ENCODE measurements around the gene CYP2S1.

Gene CYP2S1

DNA sequence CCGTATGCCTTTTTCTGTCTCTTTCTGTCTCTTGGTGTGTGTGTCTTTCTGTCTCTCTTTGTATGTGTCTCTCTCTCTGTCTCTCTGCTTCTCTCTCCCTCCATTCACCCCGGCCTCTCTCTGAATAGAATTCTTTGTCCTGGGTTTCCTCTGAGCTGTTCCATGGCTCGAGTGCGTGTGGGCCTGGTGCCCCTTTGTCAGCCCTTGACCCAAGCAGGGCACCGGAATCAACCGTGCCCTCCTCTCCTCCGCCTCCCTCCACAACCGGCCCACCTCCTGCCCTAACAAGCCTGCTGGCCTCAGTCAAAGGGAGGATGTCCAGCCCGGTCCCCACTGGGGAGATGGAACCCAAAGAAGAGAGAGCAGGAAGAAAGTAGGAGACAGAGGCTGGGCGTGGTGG is 29.2 kb downstream of the CYP2S1 start:
- no peak for TF ChIP-seq CTCF (IDR thresholded peaks at IDR 0.05)
- no peak for DNase-seq
- H3K4me1 Mint-ChIP-seq = peaks cover 86% of the 10 kb centered on the region
- peaks cover 14% of the 10 kb centered on the region for H3K36me3 Mint-ChIP-seq (ENCODE audit: low read depth)
- H3K4me3 Mint-ChIP-seq = peak overlapping the region; percentile 50
- no peak overlapping the region for H3K27ac Mint-ChIP-seq
- H3K27me3 Mint-ChIP-seq (ENCODE audit: low read depth, poor library complexity) = peaks cover 16% of the 10 kb centered on the region
- H3K9me3 Mint-ChIP-seq = no peaks in the 10 kb centered on the region

DNA sequence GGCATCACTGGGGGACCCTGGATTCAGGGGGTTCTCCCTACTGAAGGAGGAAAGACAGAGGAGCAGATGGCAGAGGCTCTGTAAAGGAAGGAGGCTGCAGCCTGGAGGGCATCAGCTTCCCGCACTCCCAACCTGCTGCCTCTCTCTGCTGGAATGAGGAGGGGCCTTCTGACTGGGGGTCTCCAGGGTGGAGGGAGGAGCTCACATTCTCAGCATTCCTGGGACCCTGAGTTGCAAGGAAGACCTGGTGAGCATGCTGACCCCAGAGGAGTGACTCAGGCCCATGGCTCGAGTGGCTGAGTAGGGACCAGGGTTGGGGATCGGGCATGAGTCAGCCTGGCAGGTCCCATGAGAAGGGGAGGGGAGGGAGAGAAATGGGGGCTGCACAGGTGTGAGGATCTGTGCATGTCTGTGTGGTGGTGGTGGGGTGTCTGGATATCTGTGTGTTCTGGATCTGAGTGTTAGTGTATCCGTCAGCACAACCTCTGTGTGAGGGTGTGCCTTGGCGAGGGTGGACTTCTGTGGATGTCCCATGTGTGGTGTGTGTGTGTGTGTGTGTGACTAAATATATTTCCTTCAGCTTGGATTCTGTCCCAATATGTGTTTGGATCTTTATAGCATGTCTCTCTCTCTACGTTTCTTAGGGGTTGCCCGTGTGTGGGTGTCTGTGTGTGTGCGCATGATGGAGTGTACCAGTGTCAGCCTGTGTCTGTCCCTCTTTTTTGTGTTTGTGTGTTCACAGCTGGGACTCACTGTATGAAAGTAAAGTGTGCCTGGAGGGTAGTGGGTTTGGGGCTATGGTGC is 30.6 kb downstream of the CYP2S1 start:
- DNase-seq = peak; percentile 51
- Mint-ChIP-seq H3K27me3 (ENCODE audit: low read depth, poor library complexity) (peaks cover 16% of the 10 kb centered on the region), H3K9me3 (no peaks in the 10 kb centered on the region), H3K4me1 (peaks cover 74% of the 10 kb centered on the region), H3K27ac (peak overlapping the region; percentile 48), H3K36me3 (ENCODE audit: low read depth) (peaks cover 14% of the 10 kb centered on the region), H3K4me3 (no peak overlapping the region)
- TF ChIP-seq CTCF (IDR thresholded peaks at IDR 0.05) = no peak

- peak overlapping the region; percentile 48 for H3K27ac Mint-ChIP-seq
- H3K4me1 Mint-ChIP-seq = peaks cover 66% of the 10 kb centered on the region
- no peak overlapping the region for H3K4me3 Mint-ChIP-seq
Measured at GRCh38 chr19:41224632-41225031, 31.6 kb downstream of the CYP2S1 start.

GRCh38 chr19:41225238-41226052 is 32.4 kb downstream of the CYP2S1 start:
- DNase-seq = no peak
- Mint-ChIP-seq H3K4me3 (peak overlapping the region; percentile 73), H3K27ac (peak overlapping the region; percentile 10), H3K36me3 (ENCODE audit: low read depth) (peaks cover 14% of the 10 kb centered on the region), H3K4me1 (peaks cover 58% of the 10 kb centered on the region), H3K9me3 (no peaks in the 10 kb centered on the region), H3K27me3 (ENCODE audit: low read depth, poor library complexity) (peaks cover 7% of the 10 kb centered on the region)
- no peak for TF ChIP-seq CTCF (IDR thresholded peaks at IDR 0.05)

More at GRCh38 chr19:41224632-41225031, 31.6 kb downstream of the CYP2S1 start:
- DNase-seq = no peak
- Mint-ChIP-seq H3K36me3 (ENCODE audit: low read depth) (peaks cover 14% of the 10 kb centered on the region), H3K9me3 (no peaks in the 10 kb centered on the region), H3K27me3 (ENCODE audit: low read depth, poor library complexity) (peaks cover 14% of the 10 kb centered on the region)
- TF ChIP-seq CTCF (IDR thresholded peaks at IDR 0.05) = no peak

- Mint-ChIP-seq H3K4me1 (peaks cover 50% of the 10 kb centered on the region), H3K27me3 (ENCODE audit: low read depth, poor library complexity) (peaks cover 3% of the 10 kb centered on the region), H3K9me3 (no peaks in the 10 kb centered on the region), H3K4me3 (peak overlapping the region; percentile 76), H3K36me3 (ENCODE audit: low read depth) (peaks cover 9% of the 10 kb centered on the region), H3K27ac (peak overlapping the region; percentile 63)
- DNase-seq = peak; percentile 76
- TF ChIP-seq CTCF (IDR thresholded peaks at IDR 0.05) = no peak
Measured at GRCh38 chr19:41226053-41226873, 33.2 kb downstream of the CYP2S1 start.

All from nephron progenitor cell (in vitro differentiated cells).